NCI-H526 (cell line): ENCODE data around the gene PTAR1.

ENCODE experiments used
- DNase-seq, 2 experiments: peaks; one replicate each; lab custom pipeline; 2025; lab: John Stamatoyannopoulos, UW

The PTAR1 gene

GRCh38 chr9:69750085-69750484 lies 9.7 kb downstream of the PTAR1 start:
- no peak for DNase-seq

- DNase-seq: no peak
Observed at GRCh38 chr9:69748304-69748703, 11.5 kb downstream of the PTAR1 start.

- DNase-seq: no peak
Observed at GRCh38 chr9:69746859-69747560, 12.8 kb downstream of the PTAR1 start.

- DNase-seq: no peak
Observed at GRCh38 chr9:69745716-69746437, 13.9 kb downstream of the PTAR1 start.

- DNase-seq: no peak
Observed at GRCh38 chr9:69744688-69745380, 15.0 kb downstream of the PTAR1 start.

GRCh38 chr9:69743930-69744329 lies 15.9 kb downstream of the PTAR1 start:
- DNase-seq: no peak

- DNase-seq: no peak
Observed at GRCh38 chr9:69740872-69741505, 18.8 kb downstream of the PTAR1 start.

GRCh38 chr9:69731348-69731747 lies 28.5 kb downstream of the PTAR1 start:
- no peak for DNase-seq

- no peak for DNase-seq
Observed at GRCh38 chr9:69719983-69720382, 39.8 kb downstream of the PTAR1 start.

GRCh38 chr9:69719367-69719766 lies 40.4 kb downstream of the PTAR1 start:
- DNase-seq: no peak

- DNase-seq: no peak
Observed at GRCh38 chr9:69718218-69718617, 41.6 kb downstream of the PTAR1 start.

- no peak for DNase-seq
Observed at GRCh38 chr9:69715825-69716224, 44.0 kb downstream of the PTAR1 start.

- no peak for DNase-seq
Observed at GRCh38 chr9:69715096-69715495, 44.7 kb downstream of the PTAR1 start.

GRCh38 chr9:69697475-69697874 lies 62.3 kb downstream of the PTAR1 start:
- no peak for DNase-seq

- DNase-seq: no peak
Observed at GRCh38 chr9:69696802-69697201, 63.0 kb downstream of the PTAR1 start.

GRCh38 chr9:69689991-69690538 lies 69.7 kb downstream of the PTAR1 start:
- DNase-seq: no peak

GRCh38 chr9:69683927-69684326 lies 75.9 kb downstream of the PTAR1 start:
- DNase-seq: no peak

GRCh38 chr9:69678843-69679538 lies 80.8 kb downstream of the PTAR1 start:
- DNase-seq: no peak

- DNase-seq: no peak
Observed at GRCh38 chr9:69677931-69678330, 81.9 kb downstream of the PTAR1 start.

GRCh38 chr9:69675563-69675962 lies 84.2 kb downstream of the PTAR1 start:
- no peak for DNase-seq

- DNase-seq: no peak
Observed at GRCh38 chr9:69674716-69675438, 84.9 kb downstream of the PTAR1 start.
